GM12874 (cell line): ENCODE measurements around the gene COL3A1.

Experiments
- CTCF ChIP-seq: IDR thresholded peaks from 2 replicates; pipeline ENCODE4 v1.5.1; 2011; ENCODE audit warnings: low read depth, mild to moderate bottlenecking, control low read depth, low read length, moderate library complexity; ENCODE audit not compliant: insufficient read depth

Gene COL3A1

GRCh38 chr2:189008555-189009262, 34.5 kb downstream of the COL3A1 start:
- TF ChIP-seq CTCF, result no peak

GRCh38 chr2:189010536-189010935, 36.4 kb downstream of the COL3A1 start:
- no peak for TF ChIP-seq CTCF

- no peak for TF ChIP-seq CTCF
Measured at GRCh38 chr2:189012351-189012750, 38.2 kb downstream of the COL3A1 start.

- no peak for TF ChIP-seq CTCF
Measured at GRCh38 chr2:189013031-189013430, 38.9 kb downstream of the COL3A1 start.

- TF ChIP-seq CTCF, result no peak
Measured at GRCh38 chr2:189013671-189014448, 39.7 kb downstream of the COL3A1 start.

GRCh38 chr2:189014449-189015138, 40.4 kb downstream of the COL3A1 start:
- TF ChIP-seq CTCF, result no peak

- TF ChIP-seq CTCF, result no peak
Measured at GRCh38 chr2:189015359-189015758, 41.2 kb downstream of the COL3A1 start.
